DMS53 treated with DMSO at 0.1 percent for 48 hours (cell line): ENCODE data around the gene RELL2.

Source experiments
- DNase-seq: peaks from one replicate; lab custom pipeline; 2025; ENCODE audit not compliant: unreplicated experiment; lab: John Stamatoyannopoulos, UW

Gene RELL2

DNA sequence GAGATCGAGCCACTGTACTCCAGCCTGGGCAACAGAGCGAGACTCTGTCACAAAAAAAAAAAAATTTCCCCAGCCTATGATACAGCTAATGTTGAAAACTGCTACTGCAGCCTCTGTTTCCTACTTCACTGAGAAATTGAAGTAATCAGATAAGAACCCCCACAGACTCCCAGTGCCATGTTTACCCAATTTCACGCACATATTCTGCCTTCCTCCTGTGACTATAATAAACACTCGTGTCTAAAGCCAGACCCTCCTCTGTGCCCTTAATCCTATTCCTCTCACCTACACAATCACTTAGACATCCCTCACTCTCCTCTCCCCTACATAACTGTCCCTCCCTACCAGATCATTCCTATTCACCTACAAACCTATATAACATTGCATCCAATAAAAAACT is 38.9 kb downstream of the RELL2 start:
- DNase-seq, result no peak

DNA sequence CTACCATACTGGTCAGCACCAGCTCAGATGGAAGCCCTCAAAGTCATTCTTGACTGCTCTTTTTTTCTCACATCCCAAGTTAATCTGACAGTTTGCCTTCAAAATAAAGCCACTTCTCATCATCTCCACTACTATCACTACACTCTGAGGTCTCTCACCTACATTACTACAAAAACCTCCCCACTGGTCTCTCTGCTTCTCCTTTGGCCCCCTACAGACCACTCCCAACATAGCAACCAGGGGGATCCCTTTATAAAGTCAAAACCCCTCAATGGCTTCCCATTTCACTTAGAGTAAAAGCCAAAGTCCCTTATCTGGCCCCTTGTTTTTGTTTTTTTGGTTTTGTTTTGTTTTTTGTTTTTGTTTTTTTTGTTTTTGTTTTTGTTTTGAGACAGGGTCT is 40.6 kb downstream of the RELL2 start:
- DNase-seq, result no peak

DNA sequence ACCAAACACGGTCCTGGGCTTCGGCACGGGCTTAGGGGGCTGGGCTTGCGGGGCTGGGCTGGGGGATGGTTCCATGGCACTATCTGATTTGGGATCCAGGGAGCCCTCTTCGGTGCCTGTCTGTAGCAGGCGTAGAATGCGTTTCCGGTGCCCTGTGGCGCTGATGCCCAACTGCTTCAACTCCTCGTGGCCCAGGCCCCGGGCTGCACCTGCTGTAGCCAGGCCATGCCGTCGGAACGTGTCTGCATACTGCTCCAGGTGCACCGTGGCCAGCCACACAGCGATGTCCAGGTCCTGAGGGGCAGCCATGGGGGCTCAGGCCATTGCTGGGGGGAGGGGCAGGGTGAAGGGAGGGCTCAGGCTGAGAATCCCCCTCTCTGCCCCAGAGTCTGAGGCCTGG is 43.4 kb downstream of the RELL2 start:
- no peak for DNase-seq

DNA sequence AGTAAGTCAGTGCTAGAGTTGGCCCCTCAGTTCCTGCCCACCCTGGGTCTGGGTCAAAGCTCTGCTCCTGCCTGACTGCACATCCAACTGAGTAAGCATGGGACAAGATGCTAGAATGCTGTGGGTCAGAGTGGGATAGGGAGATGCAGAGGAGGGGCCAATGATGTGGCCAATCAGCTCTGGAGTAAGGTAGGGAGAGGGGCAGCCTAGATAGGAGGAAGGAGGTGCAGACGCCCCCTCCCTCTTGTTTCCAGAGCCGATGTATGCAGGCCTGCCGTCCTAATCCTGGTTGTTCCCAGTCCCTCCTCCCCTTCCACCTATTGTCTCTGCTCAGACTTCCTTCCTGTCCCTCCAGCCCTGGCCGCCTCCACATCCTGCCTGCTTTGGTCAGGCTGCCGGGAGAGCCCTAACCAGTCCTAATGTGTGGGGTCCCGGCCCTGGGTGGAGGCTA is 44.0 kb downstream of the RELL2 start:
- DNase-seq, result peak; percentile 66

DNA sequence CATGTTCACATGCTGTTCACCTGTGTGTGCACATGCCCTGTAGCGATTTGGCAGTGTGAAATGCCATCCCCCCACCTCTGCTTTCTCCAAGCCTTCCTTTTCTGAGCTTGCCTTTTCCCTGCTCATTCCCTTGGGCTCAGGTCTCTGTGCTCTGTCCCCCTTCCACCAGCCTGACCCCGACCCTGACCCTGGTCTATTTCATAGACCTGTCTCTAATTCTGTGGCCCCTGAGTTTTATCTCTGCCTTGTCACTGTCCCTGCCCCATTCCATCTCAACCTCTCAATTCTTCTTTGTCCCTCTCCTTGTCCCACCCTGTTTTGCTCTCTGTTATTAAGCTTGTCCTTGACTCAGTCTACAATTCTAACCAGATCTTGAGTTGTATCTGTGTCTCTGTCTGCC is 44.5 kb downstream of the RELL2 start:
- no peak for DNase-seq

DNA sequence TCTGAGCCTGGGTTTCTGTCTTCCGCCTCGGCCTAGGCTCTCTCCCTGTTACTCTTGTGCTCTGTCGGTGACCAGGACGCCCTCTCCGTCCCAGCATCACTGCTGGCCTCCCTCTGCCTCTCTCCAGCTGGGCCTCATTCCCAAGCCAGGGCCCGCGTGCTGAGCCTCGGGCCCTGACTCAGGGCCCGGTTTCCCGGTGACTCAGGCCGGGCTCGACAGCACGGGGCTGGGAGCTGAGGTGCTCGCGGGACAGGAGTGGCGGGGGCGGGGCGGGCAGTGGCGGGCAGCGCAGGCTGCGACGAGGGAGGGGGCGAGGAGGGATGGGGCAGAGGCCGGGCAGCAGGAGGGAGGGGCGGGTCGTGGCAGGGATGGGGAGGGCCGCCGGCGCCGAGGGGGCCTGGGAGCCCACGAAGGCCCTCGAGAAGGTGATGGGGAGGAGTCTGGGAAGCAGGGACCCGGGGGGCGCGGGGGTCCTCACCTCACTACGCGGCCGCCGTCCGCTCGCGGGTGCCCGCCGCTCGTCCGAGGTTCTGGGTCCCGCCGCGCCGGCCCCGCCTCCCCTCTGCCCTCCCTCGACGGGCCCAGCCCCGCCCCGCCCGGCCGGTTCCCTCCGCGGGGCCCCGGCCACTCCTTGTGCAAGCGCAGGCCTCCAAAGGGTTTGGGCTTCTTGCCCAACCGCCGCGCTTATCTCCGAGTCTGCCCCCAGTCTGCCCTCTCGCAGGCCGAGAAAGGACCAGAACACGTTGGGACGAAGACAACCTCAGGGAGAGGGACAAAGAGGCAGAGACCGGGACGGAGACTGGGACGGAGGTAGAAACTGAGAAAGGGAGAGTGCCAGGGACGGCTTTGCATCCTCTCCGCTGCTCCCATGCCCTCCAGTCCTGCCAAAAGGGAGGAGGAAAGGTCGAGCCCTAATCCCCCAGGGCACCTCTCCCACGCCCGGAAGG is 45.2 kb downstream of the RELL2 start, which contains the start of gene ARAP3:
ARAP3 (minus strand) TSS at position 536 of the 947 bp plus-strand sequence. CDS start 1,744 bp downstream, outside the sequence.
- DNase-seq, result peak; percentile 35

DNA sequence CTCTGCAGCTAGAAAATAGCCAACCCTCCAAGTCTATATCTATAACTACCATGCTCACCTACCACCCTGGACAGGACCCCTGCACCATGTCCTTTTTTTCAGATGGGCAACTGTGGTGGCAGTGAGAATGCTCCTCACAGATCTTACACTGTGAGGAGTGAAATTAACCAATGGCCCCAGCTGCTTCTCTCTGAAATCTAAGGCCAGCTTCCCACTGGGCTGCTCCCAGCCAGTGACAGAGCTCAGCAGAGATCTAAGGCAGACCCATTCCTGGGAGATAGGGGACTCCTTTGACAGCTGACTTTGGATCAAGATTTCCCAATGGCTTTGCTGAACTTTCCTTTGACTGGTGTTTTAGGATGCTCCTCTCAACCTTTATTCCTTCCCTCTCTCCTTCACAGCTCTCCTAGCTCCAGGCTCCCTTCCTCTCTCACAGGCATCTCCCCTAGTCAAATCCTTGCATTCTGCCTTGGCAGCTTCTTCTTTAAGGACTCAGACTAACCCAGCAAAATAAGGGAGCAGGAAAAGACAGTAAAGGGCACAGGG is 46.9 kb downstream of the RELL2 start:
- no peak for DNase-seq

DNA sequence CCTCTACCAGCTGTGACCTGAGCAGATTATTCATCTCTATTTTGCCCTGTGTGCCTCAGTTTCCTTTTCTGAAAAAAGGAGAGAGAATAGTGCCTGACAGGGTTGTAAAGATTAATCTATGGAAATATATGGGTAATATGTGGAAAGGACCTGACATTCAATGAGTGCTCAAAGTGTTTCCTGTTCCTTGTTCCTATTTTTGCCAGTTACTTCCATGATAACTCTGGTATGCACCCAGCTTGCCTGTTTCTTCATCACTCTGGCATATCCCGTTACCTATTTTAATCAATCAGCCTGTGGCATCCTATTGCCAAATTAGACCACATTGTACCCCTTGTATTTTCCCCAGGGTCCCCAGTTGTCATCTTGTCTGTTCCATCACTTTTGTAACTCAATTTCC is 48.8 kb downstream of the RELL2 start:
- DNase-seq, result no peak

DNA sequence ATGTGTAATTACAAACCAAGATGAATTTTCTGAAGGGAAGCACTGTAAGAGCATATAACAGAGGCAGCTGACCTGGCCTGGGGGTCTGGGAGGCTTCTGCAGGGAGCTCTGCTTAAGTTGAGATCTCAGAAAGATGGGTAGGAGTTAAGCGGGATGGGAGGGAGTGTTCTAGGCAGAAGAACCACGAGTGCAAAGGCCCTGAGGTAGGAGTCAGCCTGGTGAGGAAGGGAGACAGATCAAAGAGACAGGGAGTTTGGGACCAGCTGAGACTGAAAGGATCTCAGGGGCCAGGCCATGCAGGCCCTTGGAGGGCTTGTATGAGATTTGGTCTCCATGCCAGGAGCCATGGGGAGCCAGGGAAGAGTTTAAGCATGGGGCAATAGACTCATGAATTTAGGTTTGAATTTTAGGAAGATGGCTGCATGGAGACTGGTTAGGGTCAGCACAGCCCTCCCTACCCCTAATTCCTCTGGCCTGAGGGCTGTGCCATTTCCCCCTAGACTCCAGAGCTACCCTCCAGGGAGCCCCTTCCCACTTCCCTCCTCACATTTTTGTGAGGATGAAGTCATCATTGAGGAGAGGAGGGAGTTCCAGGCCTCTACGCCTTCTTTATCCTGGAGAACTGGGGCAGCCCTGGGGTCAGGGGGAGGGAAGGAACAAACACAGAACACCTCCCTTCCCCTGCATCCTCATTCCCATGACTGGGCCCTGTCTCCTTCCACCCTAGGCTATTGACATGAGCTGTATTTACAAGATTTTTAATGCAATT is 50.0 kb downstream of the RELL2 start:
- DNase-seq, result no peak
